ENCODE measurements around the gene MTA1. TPM values are rescaled to one million over a fixed set of nuclear protein-coding genes. Genes with fewer than 3 reads are reported as not detected.

Gene MTA1
- total and polyA plus RNA-seq, 10 of the 15 experiments (the other 5 are each of a cell fraction or from before 2014, with no cell fraction given) = 0.14 to 162 (median 30.6) TPM

- Histone ChIP-seq H3K4me3 (no peak overlapping the region), H3K4me1 (ENCODE audit: control insufficient read depth, insufficient read depth, low read length) (no peaks in the 10 kb centered on the region), H4K20me1 (ENCODE audit: control insufficient read depth, insufficient read depth) (no peaks in the 10 kb centered on the region; the same call in 1 of the 2 replicates), H3K9me3 (replicated peaks; ENCODE audit: control insufficient read depth, insufficient read depth, low read length) (no peaks in the 10 kb centered on the region), H3K36me3 (ENCODE audit: control insufficient read depth in 2 of 2, insufficient read depth in 2 of 2, low read length in 1 of 2) (peaks cover 3 to 36% of the 10 kb centered on the region in 2 experiments; a peak in 3 of 4 replicates), H3K27ac (ENCODE audit: control insufficient read depth, insufficient read depth) (no peak overlapping the region), H2AFZ (ENCODE audit: control insufficient read depth, low read depth, low read length) (no peak overlapping the region), H3K9ac (ENCODE audit: control insufficient read depth, insufficient read depth, low read length) (no peak overlapping the region), H3K27me3 (replicated peaks in 1 of 2; ENCODE audit: control insufficient read depth in 2 of 2, insufficient read depth in 2 of 2, low read length in 1 of 2) (no peaks in the 10 kb centered on the region), H3K79me2 (ENCODE audit: control insufficient read depth, insufficient read depth, low read length) (no peaks in the 10 kb centered on the region), H3K4me2 (ENCODE audit: control insufficient read depth, insufficient read depth) (no peak overlapping the region)
- in situ Hi-C loops (cut with MboI) = loop anchor here (5.0 kb wide), 1 partner anchor 62 kb away; no protein-coding TSS in a partner anchor
- intact Hi-C loops (cut with micrococcal nuclease; ENCODE audit: unreplicated experiment) = no loop called here
- SMC1A ChIA-PET (ENCODE audit: uncharacterized antibody, unreplicated experiment) = no interaction called here
- no peak for ATAC-seq
- RAD21 ChIA-PET (ENCODE audit: unreplicated experiment) = no interaction called here
- CTCF ChIA-PET = interaction anchor here (1.1 kb wide), 1 partner anchor 103 kb away, joined by 3 read pairs; no protein-coding TSS in a partner anchor
- WGBS (ENCODE audit: insufficient coverage, insufficient replicate concordance, low lambda C conversion rate, missing lambda C conversion rate) = 94% methylated on average over 22 of the region's 22 CpGs
- no peak for TF ChIP-seq MXI1 (IDR thresholded peaks at IDR 0.05; ENCODE audit: low read depth, low read length)
- TF ChIP-seq POLR2AphosphoS5 (IDR thresholded peaks at IDR 0.05; ENCODE audit: low read length) = no peak
- TF ChIP-seq ZNF217 (IDR thresholded peaks at IDR 0.05) = no peak
- TF ChIP-seq HDGF (IDR thresholded peaks at IDR 0.05) = no peak
- TF ChIP-seq PRDM15 (CRISPR knock-in tag; IDR thresholded peaks at IDR 0.05) = no peak
- TF ChIP-seq HDAC6 (IDR thresholded peaks at IDR 0.05; ENCODE audit: unreplicated experiment) = no peak
- TF ChIP-seq TAF1 (IDR thresholded peaks at IDR 0.05; ENCODE audit: borderline replicate concordance, low read depth, low read length) = no peak
- TF ChIP-seq SUZ12 (IDR thresholded peaks at IDR 0.05; ENCODE audit: unreplicated experiment) = no peak
- no peak for TF ChIP-seq POU2F2 (IDR thresholded peaks at IDR 0.05; ENCODE audit: borderline replicate concordance, low read depth, low read length)
- no peak for TF ChIP-seq ETV6 (conservative IDR thresholded peaks at IDR 0.05 in 1 of 2, IDR thresholded peaks at IDR 0.05 in 1 of 2; ENCODE audit: borderline replicate concordance in 1 of 2, low read depth in 1 of 2)
- no peak for TF ChIP-seq EZH2 (IDR thresholded peaks at IDR 0.05; ENCODE audit: borderline replicate concordance, control insufficient read depth, low read depth, low read length)
- no peak for TF ChIP-seq ELK1 (IDR thresholded peaks at IDR 0.05; ENCODE audit: low read depth, low read length)
- FAIRE-seq = no peak
- DNase-seq (ENCODE audit: low read depth, low spot score) = no peak
- POLR2A ChIA-PET = no interaction called here
- BruUV-seq (replicated peaks) = no TSS peak
Observed at GRCh38 chr14:105455086-105455640, 35.5 kb downstream of the MTA1 start.
